K562 (cell line): Measurements from ENCODE around the gene RPS19BP1. TPM values are rescaled to one million over a fixed set of nuclear protein-coding genes. Genes with fewer than 3 reads are reported as not detected.

ENCODE experiments used
- ARHGAP35 ChIP-seq: fragments of 450-650 bp; IDR thresholded peaks from 2 replicates; pipeline ENCODE4 v1.6.1; 2018; ENCODE audit not compliant: partially characterized antibody
- CBFB ChIP-seq: sonication (generic); formaldehyde crosslinking; IDR thresholded peaks from 2 replicates; pipeline ENCODE4 v1.4.0; 2020; ENCODE audit warnings: mild to moderate bottlenecking, missing genetic modification reagents
- CREB3L1 ChIP-seq: fragments of 450-650 bp; IDR thresholded peaks from 2 replicates; pipeline ENCODE4 v1.6.1; 2014; ENCODE audit warnings: low read depth, mild to moderate bottlenecking, moderate library complexity, borderline replicate concordance
- CTBP1 ChIP-seq: fragments of 450-650 bp; IDR thresholded peaks from 2 replicates; pipeline ENCODE4 v1.6.1; 2016; ENCODE audit warnings: borderline replicate concordance
- E2F3 ChIP-seq: fragments of 250-450 bp; sonication (Bioruptor Pico); IDR thresholded peaks from 2 replicates; pipeline ENCODE4 v1.4.0; 2020; ENCODE audit warnings: mild to moderate bottlenecking
- EHMT2 ChIP-seq: fragments of 450-650 bp; IDR thresholded peaks from 2 replicates; pipeline ENCODE4 v1.6.1; 2018; ENCODE audit warnings: antibody characterized with exemption
- ETV1 ChIP-seq: fragments of 450-650 bp; conservative IDR thresholded peaks from 2 replicates; pipeline ENCODE4 v1.6.1; 2016; ENCODE audit warnings: missing genetic modification characterization, control low read depth, low read depth, missing compliant biosample characterization
- GATAD2B ChIP-seq: fragments of 450-650 bp; IDR thresholded peaks from 2 replicates; pipeline ENCODE4 v1.6.1; 2017; ENCODE audit warnings: mild to moderate bottlenecking, borderline replicate concordance
- HDAC1 ChIP-seq, 2 experiments: fragments of 450-650 bp; IDR thresholded peaks; 2 replicates each; pipeline ENCODE4 v1.6.1; 2016 to 2017; ENCODE audit warnings: inconsistent platforms in 1 of 2, mild to moderate bottlenecking in 1 of 2, moderate library complexity in 1 of 2
- HOXB6 ChIP-seq: fragments of 250-450 bp; sonication (Bioruptor Pico); IDR thresholded peaks from 2 replicates; pipeline ENCODE4 v1.5.1; 2022; ENCODE audit warnings: mild to moderate bottlenecking, borderline replicate concordance
- NR1H2 ChIP-seq: sonication (generic); formaldehyde crosslinking; IDR thresholded peaks from 2 replicates; pipeline ENCODE4 v1.4.0; 2020; ENCODE audit warnings: mild to moderate bottlenecking, missing genetic modification reagents
- POLR2A ChIP-seq: fragments of 450-650 bp; conservative IDR thresholded peaks from 2 replicates; pipeline ENCODE4 v1.6.1; 2016
- ZNF324 ChIP-seq: fragments of 250-450 bp; sonication (Bioruptor Pico); IDR thresholded peaks from 2 replicates; pipeline ENCODE4 v1.4.0; 2020; ENCODE audit warnings: mild to moderate bottlenecking
- ZNF512 ChIP-seq: IDR thresholded peaks from 2 replicates; pipeline ENCODE4 v1.6.1; 2016; ENCODE audit warnings: missing genetic modification characterization, missing compliant biosample characterization
- ZNF551 ChIP-seq: fragments of 250-450 bp; sonication (Bioruptor Pico); IDR thresholded peaks from 2 replicates; pipeline ENCODE4 v1.5.0; 2021; ENCODE audit warnings: mild to moderate bottlenecking, moderate library complexity
- ZNF695 ChIP-seq: fragments of 450-650 bp; formaldehyde crosslinking; IDR thresholded peaks from 2 replicates; pipeline ENCODE4 v1.4.0; 2020; ENCODE audit warnings: mild to moderate bottlenecking, moderate library complexity
- polyA plus RNA-seq, 8 experiments: library from polyadenylated mRNA; depleted of rRNA in 4 of 8; stranded (reverse) in 5 of 8; unstranded in 3 of 8; fragments of >200 nt; fragmentation: Nextera tagmentation in 2 of 8; fragmentation: Illumina TruSeq in 1 of 8; extraction: Ambion mirVana in 2 of 8; extraction: Trizol in 1 of 8; gene quantifications; 2 replicates each; pipeline versions ENCODE4 v1.2.1 to v1.2.3, GENCODE V29; 2011 to 2014; ENCODE audit warnings: inconsistent platforms in 1 of 8, missing spikeins in 1 of 8
- total RNA-seq, 7 experiments: library from RNA; depleted of rRNA in 6 of 7; stranded (reverse); fragments of >200 nt in 6 of 7; fragmentation: Illumina TruSeq in 2 of 7; extraction: Trizol in 2 of 7; gene quantifications; 2 replicates each; pipeline versions ENCODE4 v1.2.1 to v1.2.3, GENCODE V29; 2011 to 2021; ENCODE audit warnings: low replicate concordance in 1 of 7
- TF ChIP-seq, protein P1 (sequence below): fragments of 450-650 bp; IDR thresholded peaks from 2 replicates; pipeline ENCODE4 v1.6.1; 2018; ENCODE audit not compliant: partially characterized antibody
- TF ChIP-seq, protein P2 (sequence below): fragments of 200-800 bp; sonication (Bioruptor generic); IDR thresholded peaks from 2 replicates; pipeline ENCODE4 v1.6.1; 2017; ENCODE audit warnings: missing genetic modification characterization, missing compliant biosample characterization
- TF ChIP-seq, protein P3 (sequence below): fragments of 250-450 bp; sonication (Bioruptor Pico); IDR thresholded peaks from 2 replicates; pipeline ENCODE4 v1.5.0; 2021

RPS19BP1 gene
- total and polyA plus RNA-seq, 9 of the 15 experiments (the other 6 are each of a cell fraction or from before 2014, with no cell fraction given): 3.0 to 223 (median 84.3) TPM

DNA sequence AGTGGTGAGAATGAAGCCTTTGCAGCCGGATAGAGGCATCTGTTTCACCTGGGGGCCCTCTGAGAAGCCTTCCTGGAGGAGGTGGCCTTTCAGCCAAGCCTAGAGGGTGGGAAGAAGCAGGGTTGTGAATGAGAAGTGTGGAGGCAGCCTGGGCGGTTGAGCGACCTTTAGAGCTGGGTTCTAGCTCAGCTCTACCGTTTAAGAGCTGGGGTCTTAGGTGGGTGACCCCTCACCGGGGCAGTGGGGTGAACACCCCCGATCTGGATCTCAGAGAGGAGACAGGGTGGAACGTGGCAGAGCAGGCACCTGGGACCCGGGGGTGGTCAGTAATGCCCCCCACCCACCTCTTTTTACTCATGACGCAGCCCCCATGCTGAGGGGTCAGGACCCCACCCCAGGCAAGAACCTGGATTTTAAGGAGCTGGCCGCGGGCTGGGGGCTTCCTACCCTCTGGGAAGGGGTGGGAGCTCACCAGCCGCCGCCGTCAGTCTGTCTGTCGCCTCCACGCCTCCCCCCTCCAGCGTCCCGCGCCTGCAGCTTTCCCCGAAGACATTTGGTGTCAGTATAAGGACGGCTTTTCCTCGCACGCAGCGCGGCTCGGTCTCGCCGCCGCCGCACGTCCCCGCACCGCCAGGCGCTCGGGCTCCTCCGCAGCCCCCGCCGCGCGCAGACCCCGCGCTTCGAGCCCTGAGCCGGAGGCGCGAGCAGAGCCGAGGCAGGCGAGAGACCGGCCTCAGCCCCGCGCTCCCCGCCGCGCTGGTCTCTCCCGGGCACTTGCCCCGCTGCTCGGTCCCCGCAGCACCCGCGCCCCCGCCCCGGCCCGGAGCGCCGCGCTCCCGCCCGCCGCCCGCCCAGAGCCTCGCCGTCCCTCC lies 24.7 kb upstream of the RPS19BP1 start (continued):
- TF ChIP-seq HOXB6 (CRISPR knock-in tag): no peak
- 0 out of 2 replicates have a peak, but pooled peaks have one; percentile 48 for TF ChIP-seq GATAD2B
- peak; percentile 83; the same call in 1 of the 2 replicates for TF ChIP-seq CTBP1
- TF ChIP-seq CBFB (CRISPR knock-in tag): no peak
- no peak for TF ChIP-seq ZNF324
- TF ChIP-seq EHMT2: no peak
- TF ChIP-seq POLR2A: no peak
- TF ChIP-seq E2F3: 0 out of 2 replicates have a peak, but pooled peaks have one; percentile 20
- TF ChIP-seq, protein P1, sequence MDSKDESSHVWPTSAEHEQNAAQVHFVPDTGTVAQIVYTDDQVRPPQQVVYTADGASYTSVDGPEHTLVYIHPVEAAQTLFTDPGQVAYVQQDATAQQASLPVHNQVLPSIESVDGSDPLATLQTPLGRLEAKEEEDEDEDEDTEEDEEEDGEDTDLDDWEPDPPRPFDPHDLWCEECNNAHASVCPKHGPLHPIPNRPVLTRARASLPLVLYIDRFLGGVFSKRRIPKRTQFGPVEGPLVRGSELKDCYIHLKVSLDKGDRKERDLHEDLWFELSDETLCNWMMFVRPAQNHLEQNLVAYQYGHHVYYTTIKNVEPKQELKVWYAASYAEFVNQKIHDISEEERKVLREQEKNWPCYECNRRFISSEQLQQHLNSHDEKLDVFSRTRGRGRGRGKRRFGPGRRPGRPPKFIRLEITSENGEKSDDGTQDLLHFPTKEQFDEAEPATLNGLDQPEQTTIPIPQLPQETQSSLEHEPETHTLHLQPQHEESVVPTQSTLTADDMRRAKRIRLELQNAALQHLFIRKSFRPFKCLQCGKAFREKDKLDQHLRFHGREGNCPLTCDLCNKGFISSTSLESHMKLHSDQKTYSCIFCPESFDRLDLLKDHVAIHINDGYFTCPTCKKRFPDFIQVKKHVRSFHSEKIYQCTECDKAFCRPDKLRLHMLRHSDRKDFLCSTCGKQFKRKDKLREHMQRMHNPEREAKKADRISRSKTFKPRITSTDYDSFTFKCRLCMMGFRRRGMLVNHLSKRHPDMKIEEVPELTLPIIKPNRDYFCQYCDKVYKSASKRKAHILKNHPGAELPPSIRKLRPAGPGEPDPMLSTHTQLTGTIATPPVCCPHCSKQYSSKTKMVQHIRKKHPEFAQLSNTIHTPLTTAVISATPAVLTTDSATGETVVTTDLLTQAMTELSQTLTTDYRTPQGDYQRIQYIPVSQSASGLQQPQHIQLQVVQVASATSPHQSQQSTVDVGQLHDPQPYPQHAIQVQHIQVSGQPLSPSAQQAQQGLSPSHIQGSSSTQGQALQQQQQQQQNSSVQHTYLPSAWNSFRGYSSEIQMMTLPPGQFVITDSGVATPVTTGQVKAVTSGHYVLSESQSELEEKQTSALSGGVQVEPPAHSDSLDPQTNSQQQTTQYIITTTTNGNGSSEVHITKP: no peak
- TF ChIP-seq, protein P2, sequence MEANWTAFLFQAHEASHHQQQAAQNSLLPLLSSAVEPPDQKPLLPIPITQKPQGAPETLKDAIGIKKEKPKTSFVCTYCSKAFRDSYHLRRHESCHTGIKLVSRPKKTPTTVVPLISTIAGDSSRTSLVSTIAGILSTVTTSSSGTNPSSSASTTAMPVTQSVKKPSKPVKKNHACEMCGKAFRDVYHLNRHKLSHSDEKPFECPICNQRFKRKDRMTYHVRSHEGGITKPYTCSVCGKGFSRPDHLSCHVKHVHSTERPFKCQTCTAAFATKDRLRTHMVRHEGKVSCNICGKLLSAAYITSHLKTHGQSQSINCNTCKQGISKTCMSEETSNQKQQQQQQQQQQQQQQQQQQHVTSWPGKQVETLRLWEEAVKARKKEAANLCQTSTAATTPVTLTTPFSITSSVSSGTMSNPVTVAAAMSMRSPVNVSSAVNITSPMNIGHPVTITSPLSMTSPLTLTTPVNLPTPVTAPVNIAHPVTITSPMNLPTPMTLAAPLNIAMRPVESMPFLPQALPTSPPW (CRISPR knock-in tag): peak; percentile 56
- TF ChIP-seq, protein P3, sequence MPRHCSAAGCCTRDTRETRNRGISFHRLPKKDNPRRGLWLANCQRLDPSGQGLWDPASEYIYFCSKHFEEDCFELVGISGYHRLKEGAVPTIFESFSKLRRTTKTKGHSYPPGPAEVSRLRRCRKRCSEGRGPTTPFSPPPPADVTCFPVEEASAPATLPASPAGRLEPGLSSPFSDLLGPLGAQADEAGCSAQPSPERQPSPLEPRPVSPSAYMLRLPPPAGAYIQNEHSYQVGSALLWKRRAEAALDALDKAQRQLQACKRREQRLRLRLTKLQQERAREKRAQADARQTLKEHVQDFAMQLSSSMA (CRISPR knock-in tag): no peak
- TF ChIP-seq NR1H2 (CRISPR knock-in tag): no peak
- TF ChIP-seq ETV1: no peak
- no peak for TF ChIP-seq ZNF695
- no peak for TF ChIP-seq ZNF512 (tag)
- no peak for TF ChIP-seq ZNF551 (CRISPR knock-in tag)
- no peak for TF ChIP-seq ARHGAP35
- no peak for TF ChIP-seq HDAC1 (IDR thresholded peaks at IDR 0.05)
- no peak for TF ChIP-seq CREB3L1
